GM12872 (cell line): ENCODE measurements around the gene TXNL1.

ENCODE experiments used
- CTCF ChIP-seq: IDR thresholded peaks from 3 replicates; pipeline ENCODE4 v1.5.1; 2011; ENCODE audit warnings: low read depth, mild to moderate bottlenecking, low read length, moderate library complexity; ENCODE audit not compliant: insufficient read depth

Gene TXNL1

GRCh38 chr18:56641714-56642337 lies 3.4 kb upstream of the TXNL1 start:
- TF ChIP-seq CTCF = no peak

- no peak for TF ChIP-seq CTCF
These were observed 1.2 kb upstream of the TXNL1 start for GRCh38 chr18:56639571-56639970.

- no peak for TF ChIP-seq CTCF
These were observed 651 bp upstream of the TXNL1 start for GRCh38 chr18:56639104-56639381.

GRCh38 chr18:56637711-56638231 lies 621 bp downstream of the TXNL1 start:
- TF ChIP-seq CTCF = no peak

- TF ChIP-seq CTCF = no peak
These were observed 1.2 kb downstream of the TXNL1 start for GRCh38 chr18:56637176-56637575.

- TF ChIP-seq CTCF = no peak
These were observed 3.4 kb downstream of the TXNL1 start for GRCh38 chr18:56635007-56635406.

GRCh38 chr18:56632070-56633022 lies 6.0 kb downstream of the TXNL1 start:
- no peak for TF ChIP-seq CTCF
